GM13977 (cell line): Measurements from ENCODE around the gene FANCI.

Source experiments
- DNase-seq: peaks from one replicate; pipeline ENCODE4 v3.0.0; 2012; ENCODE audit warnings: low spot score
- CTCF ChIP-seq: IDR thresholded peaks from 2 replicates; pipeline ENCODE4 v1.5.1; 2012; ENCODE audit warnings: mild to moderate bottlenecking, control low read depth; ENCODE audit not compliant: insufficient read depth; ENCODE audit errors: extremely low read depth, missing control alignments
- in situ Hi-C: fragments of 300-500 bp; cut with MboI; formaldehyde crosslinking; loops from one replicate; pipeline ENCODE4 v1.12.0; 2022; ENCODE audit warnings: low sequenced_read_pairs, low pct_unique_long_range_greater_than_20kb, mixed read lengths, inconsistent platforms; ENCODE audit not compliant: unreplicated experiment

FANCI gene

GRCh38 chr15:89278307-89278706 is 34.5 kb downstream of the FANCI start:
- DNase-seq = no peak
- in situ Hi-C loops = no loop called here

GRCh38 chr15:89282631-89283030 is 38.9 kb downstream of the FANCI start:
- no peak for TF ChIP-seq CTCF
- no peak for DNase-seq
- in situ Hi-C loops = no loop called here

More at GRCh38 chr15:89278307-89278706, 34.5 kb downstream of the FANCI start:
- no peak for TF ChIP-seq CTCF

- in situ Hi-C loops = no loop called here
- DNase-seq = no peak
- TF ChIP-seq CTCF = no peak
Observed at GRCh38 chr15:89283201-89283600, 39.4 kb downstream of the FANCI start.

GRCh38 chr15:89291934-89292438 is 48.2 kb downstream of the FANCI start:
- TF ChIP-seq CTCF = no peak
- DNase-seq = no peak
- in situ Hi-C loops = no loop called here

- no peak for TF ChIP-seq CTCF
- DNase-seq = no peak
- in situ Hi-C loops = no loop called here
Observed at GRCh38 chr15:89293012-89293411, 49.2 kb downstream of the FANCI start.

- TF ChIP-seq CTCF = no peak
- no peak for DNase-seq
- in situ Hi-C loops = no loop called here
Observed at GRCh38 chr15:89299896-89300295, 56.1 kb downstream of the FANCI start.
